GM21576 (cell line): ENCODE results near the gene UBR1.

Experiments used
- ATAC-seq: cut with Tn5 transposase; IDR thresholded peaks from one replicate; pipeline ENCODE4 v1.9.1; 2021; ENCODE audit warnings: mild to moderate bottlenecking, moderate library complexity; ENCODE audit not compliant: unreplicated experiment

UBR1 gene

DNA sequence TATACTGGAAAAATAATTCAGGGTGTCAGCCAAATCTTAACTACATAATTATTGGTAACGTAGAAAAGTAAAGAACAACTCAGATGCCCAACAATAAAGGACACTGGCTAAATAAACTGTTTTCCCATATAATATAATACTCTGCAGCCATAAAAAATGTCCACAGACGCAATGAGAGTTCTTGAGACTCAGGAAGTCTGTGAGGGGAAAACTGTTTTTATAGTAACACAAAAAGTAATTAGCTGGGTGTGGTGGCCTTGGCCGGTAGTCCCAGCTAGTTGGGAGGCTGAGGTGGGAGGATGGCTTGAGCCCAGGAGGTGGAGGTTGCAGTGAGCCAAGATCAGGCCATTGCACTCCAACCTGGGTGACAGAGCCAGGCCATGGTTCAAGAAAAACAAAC lies 5.5 kb upstream of the UBR1 start:
- ATAC-seq = no peak

DNA sequence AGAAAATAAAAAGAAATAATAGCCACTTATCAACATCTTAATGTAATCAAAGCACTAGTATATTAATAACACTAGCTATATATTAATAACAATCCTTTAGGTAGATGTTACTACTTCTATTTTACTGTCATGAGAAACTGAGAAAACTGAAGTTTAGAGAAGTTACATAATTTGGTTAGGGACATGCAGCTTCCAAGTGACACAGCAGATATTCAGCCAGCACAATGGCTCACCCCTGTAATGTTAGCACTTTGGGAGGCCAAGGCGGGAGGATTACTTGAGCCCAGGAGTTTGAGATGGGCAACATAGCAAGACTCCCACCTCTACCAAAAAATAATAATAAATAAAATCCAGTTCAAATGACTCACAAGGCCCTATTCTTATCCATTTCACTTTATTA lies 1.9 kb upstream of the UBR1 start:
- no peak for ATAC-seq

DNA sequence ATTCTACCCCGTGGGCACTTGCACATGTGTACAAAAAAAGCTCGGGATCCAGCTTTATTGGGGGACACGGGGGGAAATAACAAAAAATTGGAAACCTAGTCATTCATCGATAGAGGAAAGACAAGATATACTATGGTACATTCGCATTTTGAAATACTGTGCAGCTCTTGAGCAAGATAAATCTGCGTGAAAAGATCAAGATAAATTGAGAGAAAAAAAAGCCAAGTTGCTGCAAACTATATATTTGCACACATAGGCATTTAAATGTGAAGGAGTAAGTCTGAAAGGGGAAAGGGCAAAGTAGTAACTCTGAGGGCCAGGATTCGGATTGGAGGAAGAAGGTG lies 620 bp upstream of the UBR1 start:
- no peak for ATAC-seq

DNA sequence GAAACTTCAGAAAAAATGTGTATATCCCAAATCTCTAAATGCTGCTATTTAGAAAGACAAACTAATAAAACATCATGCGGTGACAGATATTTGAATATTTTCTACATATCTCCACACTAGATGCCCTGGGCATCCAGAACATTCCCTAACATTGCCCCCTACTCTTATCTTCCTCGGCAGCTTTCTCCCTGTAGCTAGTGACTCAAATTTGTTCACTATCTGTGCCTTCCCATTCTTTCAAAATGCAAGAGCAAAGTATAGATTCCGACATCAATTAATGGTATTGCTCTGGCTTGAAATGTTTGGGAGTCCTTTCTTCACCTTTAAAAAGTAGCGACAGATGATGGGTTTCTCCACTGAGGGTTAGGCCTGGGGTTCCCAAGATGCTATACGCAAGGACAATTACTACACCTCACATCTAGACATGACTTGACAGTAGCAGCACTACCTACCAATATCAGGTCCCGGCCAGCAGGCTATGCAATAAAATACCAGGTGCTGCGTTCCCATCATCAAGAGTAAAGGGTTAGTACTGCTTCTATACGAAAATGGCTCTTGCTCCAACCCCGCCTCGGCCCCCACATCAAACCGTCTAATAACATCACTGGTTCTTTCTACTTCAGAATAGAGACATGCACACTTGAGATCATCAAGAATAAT lies 631 bp downstream of the UBR1 start:
- ATAC-seq = no peak

DNA sequence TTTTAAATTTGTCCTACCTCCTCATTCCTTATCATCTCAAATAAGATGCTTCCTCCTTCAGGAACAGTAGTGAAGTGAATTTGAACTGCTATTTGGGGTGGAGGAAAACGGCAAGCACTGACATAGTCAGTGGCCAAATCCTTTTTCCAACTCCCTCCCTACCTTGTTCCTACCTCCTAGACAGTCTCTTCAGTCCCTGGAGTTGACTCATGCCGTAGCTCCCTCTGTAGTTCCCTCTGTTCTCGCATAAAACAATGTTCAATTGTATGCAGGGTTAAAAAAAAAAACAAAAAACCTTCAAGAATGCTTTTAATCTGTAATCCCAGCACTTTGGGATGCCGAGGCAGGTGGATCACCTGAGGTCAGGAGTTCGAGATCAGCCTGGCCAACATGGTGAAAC lies 1.4 kb downstream of the UBR1 start:
- ATAC-seq = no peak

DNA sequence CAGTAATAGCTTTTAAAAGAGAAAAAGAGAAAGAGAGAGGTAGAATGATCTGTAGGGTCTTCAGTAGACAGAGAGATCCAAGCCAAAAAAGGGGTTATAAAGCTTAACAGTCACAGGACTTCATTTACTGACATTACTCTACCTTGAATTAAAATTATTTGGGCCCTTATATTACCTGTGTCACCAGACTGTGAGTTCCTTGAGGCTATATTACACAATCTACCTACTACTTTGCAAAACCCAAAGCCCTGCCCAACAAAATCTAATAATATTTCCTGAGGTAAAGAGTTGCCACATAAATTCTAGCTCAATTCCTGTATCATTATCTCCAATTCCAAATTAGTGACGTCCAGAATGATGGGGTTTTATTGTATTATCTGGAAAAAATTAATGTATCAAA lies 1.9 kb downstream of the UBR1 start:
- no peak for ATAC-seq

DNA sequence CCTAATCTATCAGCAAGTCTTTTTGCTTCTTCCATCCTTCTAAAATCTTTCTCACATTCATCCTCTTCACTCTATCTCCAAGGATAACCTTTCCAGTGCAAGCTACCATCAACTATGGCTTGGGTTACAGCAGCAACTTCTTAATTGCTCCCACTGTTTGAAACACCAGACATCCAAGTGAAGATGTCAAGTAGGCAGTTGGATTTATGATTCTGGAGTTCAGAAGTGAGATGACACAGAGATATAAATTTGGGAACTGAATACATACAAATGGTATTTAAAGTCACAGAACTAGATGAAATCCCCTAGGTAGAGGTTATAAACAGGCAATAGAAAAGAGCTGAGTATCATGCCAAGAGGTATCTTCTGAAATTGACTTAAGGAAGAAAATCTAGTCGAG lies 3.7 kb downstream of the UBR1 start:
- ATAC-seq = no peak

DNA sequence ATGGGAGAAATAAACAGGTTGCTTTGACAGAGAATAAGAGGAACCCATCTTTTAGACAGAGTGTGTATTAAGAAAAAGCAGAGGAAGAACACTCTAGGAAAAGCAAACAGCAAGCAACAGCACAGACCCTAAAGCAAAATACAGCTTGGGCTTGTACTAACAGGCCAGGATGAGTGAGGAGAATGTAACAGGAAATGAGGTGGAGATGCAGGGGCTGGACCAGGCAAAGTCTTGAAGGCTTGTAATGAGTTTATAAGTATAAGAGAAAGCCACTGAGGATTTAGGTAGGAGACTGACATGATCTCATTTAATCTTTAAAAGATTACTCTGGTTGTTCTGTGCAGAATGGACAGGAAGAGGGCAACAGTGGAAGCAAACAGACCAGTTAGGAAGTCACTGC lies 4.9 kb downstream of the UBR1 start:
- no peak for ATAC-seq

DNA sequence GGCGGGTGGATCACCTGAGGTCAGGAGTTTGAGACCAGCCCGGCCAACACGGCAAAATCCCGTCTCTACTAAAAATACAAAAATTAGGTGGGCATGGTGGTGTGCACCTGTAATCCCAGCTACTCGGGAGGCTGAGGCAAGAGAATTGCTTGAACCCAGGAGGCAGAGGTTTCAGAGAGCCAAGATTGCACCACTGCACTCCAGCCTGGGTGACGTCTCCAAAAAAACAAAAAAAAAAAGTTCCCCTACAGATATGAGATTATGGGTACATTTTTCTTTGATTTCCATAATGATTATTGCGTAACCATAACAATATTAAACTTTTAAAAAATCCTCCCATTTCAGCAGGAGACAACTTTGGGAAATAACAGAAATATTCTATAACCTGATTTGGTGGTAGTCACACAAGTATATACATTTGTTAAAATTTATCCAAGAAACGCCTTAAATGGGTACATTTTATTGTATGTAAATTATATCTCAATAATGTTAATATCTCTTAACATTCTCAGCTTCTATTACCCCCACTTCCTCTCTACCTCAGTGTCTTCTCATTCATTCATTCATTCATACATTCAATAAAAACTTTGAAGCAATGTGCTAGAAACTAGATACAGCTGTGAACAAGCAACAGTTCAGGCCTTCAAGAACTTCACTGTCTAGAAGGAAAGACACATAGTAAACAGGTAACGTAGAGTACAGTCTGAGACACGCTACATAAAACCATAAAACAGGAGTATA lies 6.6 kb downstream of the UBR1 start:
- ATAC-seq = no peak

DNA sequence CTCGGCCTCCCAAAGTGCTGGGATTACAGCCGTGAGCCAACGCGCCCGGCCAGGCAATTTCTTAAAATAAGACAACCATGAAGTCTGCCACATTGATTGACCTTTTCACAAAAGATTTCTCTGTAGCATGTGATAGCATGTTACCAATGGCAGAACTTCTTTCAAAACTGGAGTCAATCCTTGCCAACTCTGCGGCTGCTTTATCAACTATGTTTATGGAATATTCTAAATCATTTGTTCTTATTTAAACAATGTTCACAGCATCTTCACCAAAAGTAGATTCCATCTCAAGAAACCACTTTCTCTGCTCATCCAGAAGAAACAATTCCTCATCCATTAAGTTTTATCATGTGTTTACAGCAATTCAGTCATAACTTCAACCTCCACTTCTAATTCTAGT lies 9.4 kb downstream of the UBR1 start:
- no peak for ATAC-seq

DNA sequence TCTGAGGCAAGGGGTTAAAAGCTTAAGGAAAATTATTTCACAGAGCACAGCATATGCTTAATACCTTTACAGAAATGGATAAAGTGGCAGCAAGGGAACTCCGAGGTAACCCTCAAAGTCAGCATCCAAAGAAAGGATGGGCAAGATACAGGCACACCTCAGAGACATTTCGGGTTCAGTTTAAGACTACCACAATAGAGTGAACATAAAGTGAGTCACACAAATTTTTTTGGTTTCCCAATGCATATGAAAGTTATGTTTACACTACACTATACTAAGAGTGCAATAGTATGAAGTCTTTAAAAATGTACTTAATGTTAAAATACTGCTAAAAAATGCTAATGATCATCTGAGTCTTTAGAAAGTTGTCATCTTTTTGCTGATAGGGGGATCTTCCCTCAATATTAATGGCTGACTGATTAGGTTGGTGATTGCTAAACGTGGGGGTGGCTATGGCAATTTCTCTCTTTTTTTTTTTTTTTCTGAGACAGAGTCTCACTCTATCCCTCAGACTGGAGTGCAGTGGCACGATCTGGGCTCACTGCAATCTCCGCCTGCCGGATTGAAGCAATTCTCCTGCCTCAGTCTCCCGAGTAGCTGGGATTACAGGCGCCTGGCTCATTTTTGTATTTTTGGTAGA lies 10.0 kb downstream of the UBR1 start:
- no peak for ATAC-seq

DNA sequence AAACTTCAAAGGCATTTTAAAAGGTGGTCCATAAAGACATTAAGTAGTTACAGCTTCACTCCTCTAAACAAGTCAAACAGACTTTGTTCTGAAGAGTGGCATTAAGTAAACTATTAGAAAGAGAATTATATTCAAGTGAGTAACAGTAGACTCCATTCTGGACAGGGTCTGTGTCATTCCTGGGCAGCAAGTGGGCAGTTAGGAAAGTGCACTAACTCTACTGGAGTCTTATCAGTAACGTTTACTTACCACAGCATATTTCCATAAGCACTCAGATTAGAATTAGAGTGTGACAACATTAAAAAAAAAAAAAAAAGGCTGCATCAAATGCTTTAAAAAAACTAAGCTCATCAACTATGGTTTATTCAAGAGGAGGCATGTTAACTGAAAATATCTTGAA lies 10.6 kb downstream of the UBR1 start:
- ATAC-seq = no peak

DNA sequence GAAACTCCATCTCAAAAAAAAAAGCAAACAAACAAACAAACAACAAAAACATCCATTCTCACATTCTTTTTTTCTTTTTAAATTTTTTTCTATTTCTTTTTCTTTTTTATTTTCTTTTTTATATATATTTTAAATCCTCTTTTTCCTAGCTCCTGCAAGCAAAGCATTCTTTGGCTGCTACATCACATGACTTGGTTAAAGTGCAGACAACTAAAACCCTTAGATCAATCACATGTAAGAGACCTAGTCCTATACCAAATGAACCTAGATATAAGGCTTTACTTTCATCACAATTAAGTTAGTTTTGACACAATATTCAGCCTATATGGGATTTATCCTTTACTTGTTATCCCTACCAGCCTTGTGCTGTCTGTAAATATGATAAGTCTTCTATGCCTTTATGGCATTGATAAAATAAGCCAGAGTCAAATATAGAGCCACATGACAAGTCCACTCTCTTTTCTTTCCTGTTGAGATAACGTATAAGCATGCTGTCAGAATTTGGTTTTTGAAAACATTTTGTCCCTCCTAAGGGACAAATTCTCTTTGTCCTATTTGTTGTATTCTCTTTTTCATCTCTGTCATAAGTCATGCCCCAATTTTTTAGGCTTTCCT lies 11.3 kb downstream of the UBR1 start:
- ATAC-seq = no peak

DNA sequence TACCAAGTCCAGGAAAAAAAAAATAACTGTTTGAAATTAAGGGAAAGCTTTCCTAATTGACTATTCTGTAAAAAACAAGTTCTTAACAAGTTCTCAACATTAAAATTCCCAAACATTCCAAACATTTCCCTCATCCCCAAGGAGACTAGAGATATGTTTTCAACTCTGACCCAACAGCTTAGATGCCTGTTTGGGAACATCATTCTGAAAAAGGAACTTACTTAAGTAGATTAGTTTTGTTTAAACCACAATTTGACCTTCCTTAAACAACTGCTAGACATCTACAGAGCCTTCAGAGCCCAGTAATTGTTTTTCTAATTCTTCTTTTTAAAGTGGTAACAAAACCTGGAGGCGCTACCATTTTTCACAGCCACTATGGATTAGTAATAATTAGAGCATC lies 12.8 kb downstream of the UBR1 start:
- ATAC-seq = no peak

DNA sequence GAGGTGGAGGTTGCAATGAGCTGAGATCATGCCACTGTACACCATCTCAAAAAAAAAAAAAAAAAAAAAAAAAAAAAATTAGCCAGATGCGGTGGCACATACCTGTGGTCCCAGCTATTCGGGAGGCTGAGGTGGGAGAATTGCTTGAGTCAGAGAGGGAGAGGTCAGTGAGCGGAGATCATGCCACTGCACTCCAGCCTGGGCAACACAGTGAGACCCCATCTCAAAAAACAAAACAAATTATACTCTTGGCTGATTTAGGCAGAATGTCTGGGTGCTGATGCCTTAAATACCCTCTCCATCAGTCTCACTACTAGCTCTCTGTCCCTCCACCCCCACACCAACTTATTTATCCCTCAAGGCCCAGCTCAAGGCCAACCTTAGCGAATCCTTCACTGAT lies 14.0 kb downstream of the UBR1 start:
- ATAC-seq = no peak

DNA sequence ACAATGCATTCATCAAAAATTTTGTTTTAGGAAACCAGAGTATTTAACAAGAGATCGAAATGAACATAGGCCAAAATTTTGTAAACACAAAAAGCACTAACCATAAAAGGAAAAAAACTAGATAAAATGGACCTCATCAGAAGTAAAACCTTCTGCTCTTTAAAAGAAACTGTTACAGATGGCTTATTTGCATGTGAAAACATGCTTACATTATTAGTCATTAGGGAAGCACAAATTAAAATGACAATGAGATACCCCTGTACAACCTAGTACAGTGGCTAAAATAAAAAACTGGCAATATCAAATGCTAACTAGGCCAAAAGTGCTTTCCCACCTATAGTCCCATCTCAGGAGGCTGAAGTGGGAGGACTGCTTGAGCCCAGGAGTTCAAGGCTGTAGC lies 19.3 kb downstream of the UBR1 start:
- no peak for ATAC-seq

DNA sequence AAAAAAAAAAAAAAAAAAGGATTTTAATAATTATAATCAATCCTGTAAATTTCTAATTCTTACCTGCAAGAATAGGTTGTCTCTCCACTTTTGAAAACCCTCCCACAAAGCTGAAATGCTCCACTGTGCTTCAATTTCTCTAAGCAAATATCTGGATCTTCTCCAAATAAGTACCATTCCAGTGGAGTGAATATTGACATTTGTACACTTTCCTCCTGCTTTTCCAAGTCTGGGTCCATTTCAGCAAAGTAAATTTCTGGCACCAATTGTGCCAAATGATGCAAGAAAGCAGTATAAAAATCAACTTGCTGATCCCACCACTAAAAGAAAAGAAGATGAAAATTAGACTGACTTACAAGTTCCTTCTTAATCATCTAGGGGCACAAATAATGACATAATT lies 19.9 kb downstream of the UBR1 start:
- ATAC-seq = no peak

DNA sequence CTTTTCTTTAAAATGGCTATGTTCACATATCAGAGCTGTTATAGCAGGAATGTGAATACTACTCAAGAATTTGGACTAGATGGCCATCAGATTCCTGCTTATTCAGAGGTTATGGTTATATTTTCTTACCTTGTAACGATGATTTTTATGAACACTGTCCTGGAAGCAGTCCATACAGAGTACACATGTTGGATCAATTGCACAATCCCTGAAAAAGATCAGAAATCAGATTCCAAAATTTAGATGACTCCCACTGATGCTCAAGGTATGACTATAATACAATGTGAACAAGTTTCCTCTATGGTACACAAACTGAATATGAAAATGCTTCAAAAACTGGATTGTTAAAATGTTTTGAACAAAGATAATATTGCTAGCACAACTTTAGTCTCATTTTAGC lies 23.3 kb downstream of the UBR1 start:
- ATAC-seq = no peak

DNA sequence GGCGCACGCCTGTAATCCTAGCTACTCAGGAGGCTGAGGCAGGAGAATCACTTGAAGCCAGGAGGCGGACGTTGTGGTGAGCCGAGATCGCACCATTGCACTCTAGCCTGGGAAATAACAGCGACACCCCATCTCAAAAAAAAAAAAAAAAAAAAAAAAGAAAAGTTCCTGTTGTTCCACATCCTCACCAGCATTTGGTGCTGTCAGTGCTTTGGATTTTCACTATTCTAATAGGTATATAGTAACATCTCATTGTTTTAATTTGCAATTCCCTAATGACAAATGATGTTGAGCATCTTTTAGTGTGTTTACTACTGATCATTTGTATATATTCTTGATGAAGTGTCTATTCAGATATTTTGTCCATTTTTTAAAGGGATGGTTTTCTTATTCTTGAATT lies 24.6 kb downstream of the UBR1 start:
- no peak for ATAC-seq

DNA sequence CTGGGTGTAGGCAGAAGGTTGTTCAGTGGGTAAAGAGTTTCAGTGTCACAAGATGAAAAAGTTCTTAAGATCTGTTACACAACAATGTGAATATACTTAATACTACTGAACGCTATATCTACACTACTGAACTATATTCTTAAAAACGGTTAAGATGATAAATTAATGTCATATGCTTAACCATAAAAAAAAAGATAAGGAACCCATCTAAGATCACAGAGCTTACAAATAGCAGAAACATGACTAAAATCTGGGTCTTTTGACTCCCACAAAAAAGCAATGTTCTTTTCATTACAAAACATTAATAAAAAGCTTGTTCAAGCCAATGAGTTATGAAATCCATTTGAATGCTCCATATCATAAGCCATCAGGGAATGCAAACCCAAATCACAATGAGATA lies 34.4 kb downstream of the UBR1 start:
- ATAC-seq = no peak

DNA sequence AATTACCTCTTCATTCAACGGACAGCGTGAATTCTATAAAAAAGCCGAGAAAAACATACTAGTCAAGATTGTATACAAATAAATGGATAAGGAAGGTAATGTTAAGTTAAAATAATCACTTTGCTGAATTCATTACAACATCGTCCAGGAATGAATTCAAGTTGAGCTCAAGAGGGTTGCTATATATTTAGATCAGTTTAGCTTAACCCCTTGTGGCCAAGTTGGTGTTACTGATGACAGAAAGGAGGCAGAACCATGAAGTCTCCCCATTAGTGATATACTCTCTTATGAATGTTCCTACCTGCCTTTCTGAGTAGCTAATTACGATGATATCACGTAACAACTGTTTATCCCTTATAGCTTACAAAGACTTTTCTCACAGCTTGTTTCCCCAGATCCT lies 34.9 kb downstream of the UBR1 start:
- ATAC-seq = no peak

DNA sequence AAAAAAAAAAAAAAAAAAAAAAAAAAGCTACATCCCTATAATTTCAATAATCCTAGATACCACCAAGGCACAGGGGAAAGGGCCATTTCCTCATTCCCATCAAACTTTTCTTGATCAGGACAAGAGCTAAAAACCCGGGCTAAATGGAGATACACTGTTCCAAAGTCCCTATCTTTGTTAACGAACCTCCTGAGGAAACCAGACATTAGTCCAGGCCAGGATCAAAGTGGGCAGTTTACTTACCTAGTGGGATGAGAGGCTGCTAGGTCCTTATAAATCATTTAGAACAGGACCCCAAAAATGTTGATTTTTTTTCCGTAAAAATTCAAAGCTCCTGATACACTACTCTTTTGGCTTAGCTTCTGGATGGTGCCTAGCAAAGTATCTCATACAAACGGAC lies 35.6 kb downstream of the UBR1 start:
- ATAC-seq = no peak
